Non-pigmented ciliary epithelial cell (primary cell): ENCODE data around the gene AGAP1.
A peak's percentile ranks its signal among the peaks of the same experiment; 100 is the strongest.
"Not testable (repeated sequence)": the region's sequence is repeated elsewhere in the genome, so short reads cannot be mapped to it uniquely, and the experiment has no call there.

Experiments used
- DNase-seq: peaks from one replicate; pipeline ENCODE4 v3.0.0-alpha.2; 2010; ENCODE audit warnings: low read depth

AGAP1 gene

GRCh38 chr2:235592430-235592829, 98.6 kb downstream of the AGAP1 start:
- DNase-seq: no peak

GRCh38 chr2:235592836-235593235, 99.0 kb downstream of the AGAP1 start:
- DNase-seq: no peak

- DNase-seq: no peak
These were observed 100.2 kb downstream of the AGAP1 start for GRCh38 chr2:235594041-235594440.

- DNase-seq: no peak
These were observed 101.1 kb downstream of the AGAP1 start for GRCh38 chr2:235594964-235595363.

- no peak for DNase-seq
These were observed 101.7 kb downstream of the AGAP1 start for GRCh38 chr2:235595422-235596010.

- DNase-seq: no peak
These were observed 102.4 kb downstream of the AGAP1 start for GRCh38 chr2:235596272-235596671.

GRCh38 chr2:235597081-235597615, 103.3 kb downstream of the AGAP1 start:
- no peak for DNase-seq

GRCh38 chr2:235598026-235598425, 104.2 kb downstream of the AGAP1 start:
- DNase-seq: no peak

- no peak for DNase-seq
These were observed 105.0 kb downstream of the AGAP1 start for GRCh38 chr2:235598532-235599531.

- DNase-seq: no peak
These were observed 105.9 kb downstream of the AGAP1 start for GRCh38 chr2:235599596-235600338.

- DNase-seq: no peak
These were observed 106.6 kb downstream of the AGAP1 start for GRCh38 chr2:235600406-235600805.

- DNase-seq: no peak
These were observed 107.1 kb downstream of the AGAP1 start for GRCh38 chr2:235600926-235601325.

- DNase-seq: no peak
These were observed 108.3 kb downstream of the AGAP1 start for GRCh38 chr2:235601960-235602704.

- DNase-seq: not testable (repeated sequence)
These were observed 109.1 kb downstream of the AGAP1 start for GRCh38 chr2:235602971-235603370.

- DNase-seq: no peak
These were observed 109.8 kb downstream of the AGAP1 start for GRCh38 chr2:235603659-235604058.

GRCh38 chr2:235605312-235606003, 111.6 kb downstream of the AGAP1 start:
- peak; percentile 87 for DNase-seq

- DNase-seq: no peak
These were observed 112.3 kb downstream of the AGAP1 start for GRCh38 chr2:235606004-235606715.

- DNase-seq: no peak
These were observed 113.8 kb downstream of the AGAP1 start for GRCh38 chr2:235607546-235608199.

GRCh38 chr2:235608200-235608887, 114.5 kb downstream of the AGAP1 start:
- no peak for DNase-seq
